ENCODE data around the gene SYNGR3. TPM values are rescaled to one million over a fixed set of nuclear protein-coding genes. Genes with fewer than 3 reads are reported as not detected.

Gene SYNGR3
- total RNA-seq, 1 experiment from 2014 or later = 11.9 TPM

GRCh38 chr16:1997494-1998359, 8.0 kb downstream of the SYNGR3 start:
- no peak overlapping the region for H3K9ac ChIP-seq (ENCODE audit: extremely low read depth, insufficient read length, low read length)
- no peak overlapping the region for H3K27ac ChIP-seq (ENCODE audit: insufficient read length, low read depth, low read length)
- H4K8ac ChIP-seq (replicated peaks; ENCODE audit: insufficient read length, low read depth, low read length) = no peak overlapping the region
- Mint-ChIP-seq H3K9me3 (no peaks in the 10 kb centered on the region), H3K4me1 (no peaks in the 10 kb centered on the region), H3K27me3 (ENCODE audit: low read depth) (peaks cover 7% of the 10 kb centered on the region; the same call in 1 of the 2 replicates), H3K36me3 (ENCODE audit: insufficient read depth in 1 of 3, low read depth in 3 of 3) (peaks cover 18 to 48% (median 44%) of the 10 kb centered on the region in 3 experiments), H3K4me3 (no peak overlapping the region), H3K27ac (peak overlapping the region in 1 of 3 experiments; percentile 15; a peak in 1 of 7 replicates)
- no peak overlapping the region for H4K5ac ChIP-seq (ENCODE audit: insufficient read length, low read depth, low read length)
- no peak for DNase-seq
- no peaks in the 10 kb centered on the region for H3K79me2 ChIP-seq (ENCODE audit: insufficient read depth, low read length)
- no peak overlapping the region for H4K91ac ChIP-seq (ENCODE audit: insufficient read length, low read depth, low read length)
- no peak overlapping the region for H2AK5ac ChIP-seq (ENCODE audit: insufficient read length, low read length)
- no peak overlapping the region for H3T11ph ChIP-seq (ENCODE audit: low read length)
- no peak overlapping the region for H3K4me2 ChIP-seq (ENCODE audit: insufficient read depth, insufficient read length, low read length)
- H3K27me3 ChIP-seq (ENCODE audit: insufficient read depth, low read length) = no peaks in the 10 kb centered on the region
- H3K18ac ChIP-seq (ENCODE audit: insufficient read length, low read depth, low read length) = no peak overlapping the region
- H3K23ac ChIP-seq (ENCODE audit: insufficient read length, low read depth, low read length) = no peak overlapping the region
- no peaks in the 10 kb centered on the region for H3K4me1 ChIP-seq (ENCODE audit: insufficient read depth, low read length)
- no peak overlapping the region for H3K14ac ChIP-seq (ENCODE audit: insufficient read depth, low read length)
- no peak overlapping the region for H2BK12ac ChIP-seq (ENCODE audit: insufficient read length, low read depth, low read length)
- no peaks in the 10 kb centered on the region for H4K20me1 ChIP-seq (ENCODE audit: control insufficient read depth, insufficient read depth, insufficient read length)
- no peaks in the 10 kb centered on the region for H3K9me3 ChIP-seq (ENCODE audit: control insufficient read depth, low read depth, low read length)
- no peak overlapping the region for H2BK120ac ChIP-seq (ENCODE audit: low read depth, low read length, poor library complexity, severe bottlenecking)
- no peaks in the 10 kb centered on the region for H3K79me1 ChIP-seq (ENCODE audit: insufficient read depth, low read depth, low read length, poor library complexity, severe bottlenecking)
- H3K56ac ChIP-seq (ENCODE audit: insufficient read length, low read depth, low read length) = no peak overlapping the region
- H2AFZ ChIP-seq (ENCODE audit: low read length) = no peak overlapping the region
- H2BK15ac ChIP-seq (ENCODE audit: low read depth, low read length) = no peak overlapping the region
- TF ChIP-seq, protein P1, sequence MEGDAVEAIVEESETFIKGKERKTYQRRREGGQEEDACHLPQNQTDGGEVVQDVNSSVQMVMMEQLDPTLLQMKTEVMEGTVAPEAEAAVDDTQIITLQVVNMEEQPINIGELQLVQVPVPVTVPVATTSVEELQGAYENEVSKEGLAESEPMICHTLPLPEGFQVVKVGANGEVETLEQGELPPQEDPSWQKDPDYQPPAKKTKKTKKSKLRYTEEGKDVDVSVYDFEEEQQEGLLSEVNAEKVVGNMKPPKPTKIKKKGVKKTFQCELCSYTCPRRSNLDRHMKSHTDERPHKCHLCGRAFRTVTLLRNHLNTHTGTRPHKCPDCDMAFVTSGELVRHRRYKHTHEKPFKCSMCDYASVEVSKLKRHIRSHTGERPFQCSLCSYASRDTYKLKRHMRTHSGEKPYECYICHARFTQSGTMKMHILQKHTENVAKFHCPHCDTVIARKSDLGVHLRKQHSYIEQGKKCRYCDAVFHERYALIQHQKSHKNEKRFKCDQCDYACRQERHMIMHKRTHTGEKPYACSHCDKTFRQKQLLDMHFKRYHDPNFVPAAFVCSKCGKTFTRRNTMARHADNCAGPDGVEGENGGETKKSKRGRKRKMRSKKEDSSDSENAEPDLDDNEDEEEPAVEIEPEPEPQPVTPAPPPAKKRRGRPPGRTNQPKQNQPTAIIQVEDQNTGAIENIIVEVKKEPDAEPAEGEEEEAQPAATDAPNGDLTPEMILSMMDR (conservative IDR thresholded peaks at IDR 0.05) = no peak
- H3K4ac ChIP-seq (ENCODE audit: low read depth, low read length) = no peak overlapping the region
- no peaks in the 10 kb centered on the region for H3K23me2 ChIP-seq (ENCODE audit: insufficient read length, low read depth, low read length, poor library complexity, severe bottlenecking)
- H2BK20ac ChIP-seq (ENCODE audit: low read depth, low read length, poor library complexity, severe bottlenecking) = no peak overlapping the region
- WGBS (ENCODE audit: extremely low coverage, insufficient read length, low lambda C conversion rate) = no CpG with 5 or more reads among the region's 26 CpGs
- H2BK5ac ChIP-seq (ENCODE audit: insufficient read length, low read length) = no peak overlapping the region
